H9 (cell line): ENCODE data around the gene ANAPC13. TPM values are rescaled to one million over a fixed set of nuclear protein-coding genes. Genes with fewer than 3 reads are reported as not detected.
A peak's percentile ranks its signal among the peaks of the same experiment; 100 is the strongest.

Source experiments
- DNase-seq: peaks from one replicate; pipeline ENCODE4 v3.0.0-alpha.2; 2017
- H2AFZ ChIP-seq: one replicate; pipeline ENCODE4 v1.6.1; 2013; ENCODE audit warnings: mild to moderate bottlenecking, low read length, control low read depth, moderate library complexity
- H2AK5ac ChIP-seq: 2 replicates; pipeline ENCODE4 v1.6.1; 2013; ENCODE audit warnings: low read length, control low read depth, mixed read lengths; ENCODE audit not compliant: insufficient read length
- H2BK120ac ChIP-seq: one replicate; pipeline ENCODE4 v1.6.1; 2013; ENCODE audit warnings: low read depth, mild to moderate bottlenecking, low read length, control low read depth, inconsistent platforms; ENCODE audit not compliant: poor library complexity, severe bottlenecking
- H2BK12ac ChIP-seq: 2 replicates; pipeline ENCODE4 v1.6.1; 2013; ENCODE audit warnings: low read length, control low read depth, mixed read lengths, low read depth; ENCODE audit not compliant: insufficient read length
- H2BK15ac ChIP-seq: 2 replicates; pipeline ENCODE4 v1.6.1; 2013; ENCODE audit warnings: low read depth, low read length, control low read depth
- H2BK20ac ChIP-seq: one replicate; pipeline ENCODE4 v1.6.1; 2013; ENCODE audit warnings: low read depth, mild to moderate bottlenecking, low read length, control low read depth, inconsistent platforms; ENCODE audit not compliant: poor library complexity, severe bottlenecking
- H2BK5ac ChIP-seq: 2 replicates; pipeline ENCODE4 v1.6.1; 2013; ENCODE audit warnings: low read length, control low read depth, mixed read lengths; ENCODE audit not compliant: insufficient read length
- H3K14ac ChIP-seq: 2 replicates; pipeline ENCODE4 v1.6.1; 2013; ENCODE audit warnings: low read length, control low read depth; ENCODE audit not compliant: insufficient read depth
- H3K18ac ChIP-seq: 2 replicates; pipeline ENCODE4 v1.6.1; 2013; ENCODE audit warnings: low read depth, mild to moderate bottlenecking, mixed read lengths, low read length, control low read depth; ENCODE audit not compliant: insufficient read length
- H3K23ac ChIP-seq: 2 replicates; pipeline ENCODE4 v1.6.1; 2013; ENCODE audit warnings: low read length, control low read depth, mixed read lengths, low read depth; ENCODE audit not compliant: insufficient read length
- H3K23me2 ChIP-seq: 2 replicates; pipeline ENCODE4 v1.6.1; 2013; ENCODE audit warnings: low read depth, mild to moderate bottlenecking, mixed read lengths, low read length, control low read depth; ENCODE audit not compliant: insufficient read length, poor library complexity, severe bottlenecking
- H3K27ac ChIP-seq: 2 replicates; pipeline ENCODE4 v1.5.1; 2013; ENCODE audit warnings: low read length, control low read depth, mixed read lengths, low read depth; ENCODE audit not compliant: insufficient read length
- H3K27me3 ChIP-seq: 2 replicates; pipeline ENCODE4 v1.6.1; 2013; ENCODE audit warnings: low read length, control low read depth, inconsistent platforms; ENCODE audit not compliant: insufficient read depth
- H3K4ac ChIP-seq: 2 replicates; pipeline ENCODE4 v1.6.1; 2013; ENCODE audit warnings: low read depth, mild to moderate bottlenecking, control low read depth, inconsistent platforms, low read length, moderate library complexity
- H3K4me1 ChIP-seq: 2 replicates; pipeline ENCODE4 v1.6.1; 2013; ENCODE audit warnings: low read length, control low read depth, inconsistent platforms; ENCODE audit not compliant: insufficient read depth
- H3K4me2 ChIP-seq: 2 replicates; pipeline ENCODE4 v1.6.1; 2013; ENCODE audit warnings: low read length, control low read depth, mixed read lengths; ENCODE audit not compliant: insufficient read length, insufficient read depth
- H3K56ac ChIP-seq: 2 replicates; pipeline ENCODE4 v1.6.1; 2013; ENCODE audit warnings: low read depth, mild to moderate bottlenecking, mixed read lengths, low read length, control low read depth; ENCODE audit not compliant: insufficient read length
- H3K79me1 ChIP-seq: 2 replicates; pipeline ENCODE4 v1.6.1; 2013; ENCODE audit warnings: low read depth, mild to moderate bottlenecking, moderate library complexity, low read length, control low read depth, inconsistent platforms; ENCODE audit not compliant: insufficient read depth, poor library complexity, severe bottlenecking
- H3K79me2 ChIP-seq: 2 replicates; pipeline ENCODE4 v1.6.1; 2013; ENCODE audit warnings: low read length, control low read depth, inconsistent platforms; ENCODE audit not compliant: insufficient read depth
- H3K9ac ChIP-seq: 2 replicates; pipeline ENCODE4 v1.6.1; 2013; ENCODE audit warnings: low read length, control low read depth, mixed read lengths; ENCODE audit not compliant: insufficient read length; ENCODE audit errors: extremely low read depth
- H3K9me3 ChIP-seq: one replicate; pipeline ENCODE4 v1.6.1; 2013; ENCODE audit warnings: low read depth, low read length, inconsistent platforms; ENCODE audit not compliant: control insufficient read depth
- H3T11ph ChIP-seq: one replicate; pipeline ENCODE4 v1.6.1; 2013; ENCODE audit warnings: mild to moderate bottlenecking, low read length, control low read depth, inconsistent platforms
- H4K20me1 ChIP-seq: one replicate; pipeline ENCODE4 v1.6.1; 2013; ENCODE audit not compliant: control insufficient read depth, insufficient read length, insufficient read depth
- H4K5ac ChIP-seq: 2 replicates; pipeline ENCODE4 v1.6.1; 2013; ENCODE audit warnings: low read depth, mild to moderate bottlenecking, mixed read lengths, low read length, control low read depth; ENCODE audit not compliant: insufficient read length
- H4K8ac ChIP-seq: replicated peaks from 2 replicates; pipeline ENCODE4 v1.6.1; 2013; ENCODE audit warnings: low read length, control low read depth, mixed read lengths, low read depth; ENCODE audit not compliant: insufficient read length
- H4K91ac ChIP-seq: 2 replicates; pipeline ENCODE4 v1.6.1; 2013; ENCODE audit warnings: low read depth, mild to moderate bottlenecking, moderate library complexity, mixed read lengths, low read length, control low read depth; ENCODE audit not compliant: insufficient read length
- H3K27ac Mint-ChIP-seq, 3 experiments: 2 replicates in 2 of 3; 3 replicates in 1 of 3; pipeline ENCODE4 v1.8.0; 2020 to 2021; ENCODE audit warnings: mixed read lengths in 3 of 3, mild to moderate bottlenecking in 1 of 3, moderate library complexity in 1 of 3
- H3K27me3 Mint-ChIP-seq: 2 replicates; pipeline ENCODE4 v1.8.0; 2021; ENCODE audit warnings: low read depth, mild to moderate bottlenecking, moderate library complexity, mixed read lengths
- H3K36me3 Mint-ChIP-seq, 3 experiments: 2 replicates in 2 of 3; 3 replicates in 1 of 3; pipeline ENCODE4 v1.8.0; 2020 to 2021; ENCODE audit warnings: low read depth in 3 of 3, mixed read lengths in 3 of 3; ENCODE audit not compliant: insufficient read depth in 1 of 3
- H3K4me1 Mint-ChIP-seq, 2 experiments: 2 replicates each; pipeline ENCODE4 v1.8.0; 2020; ENCODE audit warnings: mixed read lengths in 2 of 2
- H3K4me3 Mint-ChIP-seq, 2 experiments: 2 replicates in 1 of 2; 3 replicates in 1 of 2; pipeline ENCODE4 v1.8.0; 2020 to 2021; ENCODE audit warnings: mild to moderate bottlenecking in 2 of 2, mixed read lengths in 2 of 2, moderate library complexity in 1 of 2
- H3K9me3 Mint-ChIP-seq, 2 experiments: 2 replicates in 1 of 2; 3 replicates in 1 of 2; pipeline ENCODE4 v1.8.0; 2020; ENCODE audit warnings: mild to moderate bottlenecking in 2 of 2, mixed read lengths in 2 of 2, moderate library complexity in 1 of 2
- WGBS: extraction: QIAGEN DNeasy Blood & Tissue Kit; methylation state at CpG from one replicate; pipeline ENCODE4 v1.1.7; 2013; ENCODE audit warnings: missing lambda C conversion rate, low lambda C conversion rate, mixed read lengths; ENCODE audit not compliant: insufficient read length; ENCODE audit errors: extremely low coverage; 5-methylcytosine and 5-hydroxymethylcytosine counted together
- total RNA-seq: library from RNA; stranded (reverse); gene quantifications from 2 replicates; pipeline ENCODE4 v1.2.1, GENCODE V29; 2021
- TF ChIP-seq, protein P1 (sequence below): fragments of 200-600 bp; sonication (generic); conservative IDR thresholded peaks from 3 replicates; pipeline ENCODE4 v1.8.0; 2021; ENCODE audit warnings: antibody characterized with exemption, mild to moderate bottlenecking

ANAPC13 gene
- total RNA-seq, 1 experiment from 2014 or later = 42.8 TPM

DNA sequence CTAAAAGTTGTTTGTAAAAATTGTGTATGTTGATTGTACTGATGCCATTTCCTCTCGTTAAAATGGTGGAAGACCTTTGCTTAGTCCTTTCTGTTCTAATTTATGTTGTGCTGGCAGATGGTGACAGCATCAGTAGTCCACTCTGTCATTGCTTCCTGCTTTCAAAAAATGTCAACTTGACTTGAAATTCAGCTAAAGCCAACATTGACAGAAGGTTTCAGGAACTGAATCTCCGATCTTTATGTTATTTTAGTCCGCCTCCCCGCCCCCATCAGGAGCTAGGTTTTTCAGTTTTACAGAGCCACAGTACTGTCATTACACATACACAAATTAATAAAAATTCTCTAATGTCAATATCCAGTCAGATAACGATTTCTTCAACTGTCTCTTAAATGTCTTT lies 1.6 kb upstream of the ANAPC13 start:
- Histone ChIP-seq H3K9me3 (no peaks in the 10 kb centered on the region), H3K9ac (no peak overlapping the region), H4K8ac (no peak overlapping the region), H3K23me2 (peaks cover 11% of the 10 kb centered on the region), H4K5ac (no peak overlapping the region), H2AFZ (no peak overlapping the region), H3K27me3 (no peaks in the 10 kb centered on the region), H3K23ac (no peak overlapping the region), H2BK15ac (no peak overlapping the region), H2BK12ac (no peak overlapping the region), H3K4me1 (peaks cover 2% of the 10 kb centered on the region; the same call in 1 of the 2 replicates), H3K4me2 (no peak overlapping the region), H2BK120ac (no peak overlapping the region), H3K79me2 (no peaks in the 10 kb centered on the region; the same call in 1 of the 2 replicates), H4K91ac (no peak overlapping the region), H2AK5ac (no peak overlapping the region), H3K4ac (no peak overlapping the region), H3T11ph (no peak overlapping the region), H4K20me1 (no peaks in the 10 kb centered on the region), H2BK20ac (no peak overlapping the region), H3K27ac (no peak overlapping the region), H2BK5ac (no peak overlapping the region), H3K18ac (no peak overlapping the region), H3K56ac (no peak overlapping the region), H3K79me1 (no peaks in the 10 kb centered on the region), H3K14ac (no peak overlapping the region)
- Mint-ChIP-seq H3K9me3 (no peaks in the 10 kb centered on the region), H3K27ac (peak overlapping the region in 1 of 3 experiments; percentile 74; a peak in 1 of 7 replicates), H3K4me3 (peak overlapping the region; percentile 96 to 98), H3K36me3 (peaks cover 3 to 18% (median 6%) of the 10 kb centered on the region in 3 experiments), H3K4me1 (peaks cover 22 to 24% of the 10 kb centered on the region in 2 experiments), H3K27me3 (no peaks in the 10 kb centered on the region)
- TF ChIP-seq, protein P1, sequence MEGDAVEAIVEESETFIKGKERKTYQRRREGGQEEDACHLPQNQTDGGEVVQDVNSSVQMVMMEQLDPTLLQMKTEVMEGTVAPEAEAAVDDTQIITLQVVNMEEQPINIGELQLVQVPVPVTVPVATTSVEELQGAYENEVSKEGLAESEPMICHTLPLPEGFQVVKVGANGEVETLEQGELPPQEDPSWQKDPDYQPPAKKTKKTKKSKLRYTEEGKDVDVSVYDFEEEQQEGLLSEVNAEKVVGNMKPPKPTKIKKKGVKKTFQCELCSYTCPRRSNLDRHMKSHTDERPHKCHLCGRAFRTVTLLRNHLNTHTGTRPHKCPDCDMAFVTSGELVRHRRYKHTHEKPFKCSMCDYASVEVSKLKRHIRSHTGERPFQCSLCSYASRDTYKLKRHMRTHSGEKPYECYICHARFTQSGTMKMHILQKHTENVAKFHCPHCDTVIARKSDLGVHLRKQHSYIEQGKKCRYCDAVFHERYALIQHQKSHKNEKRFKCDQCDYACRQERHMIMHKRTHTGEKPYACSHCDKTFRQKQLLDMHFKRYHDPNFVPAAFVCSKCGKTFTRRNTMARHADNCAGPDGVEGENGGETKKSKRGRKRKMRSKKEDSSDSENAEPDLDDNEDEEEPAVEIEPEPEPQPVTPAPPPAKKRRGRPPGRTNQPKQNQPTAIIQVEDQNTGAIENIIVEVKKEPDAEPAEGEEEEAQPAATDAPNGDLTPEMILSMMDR = no peak
- 100% methylated on average over 1 of the region's 5 CpGs for WGBS
- no peak for DNase-seq
